ENCODE measurements around the gene HEXD. TPM values are rescaled to one million over a fixed set of nuclear protein-coding genes. Genes with fewer than 3 reads are reported as not detected.

Gene HEXD
- total RNA-seq, 1 donor from 2014 or later: 49.7 TPM

GRCh38 chr17:82389379-82389778, 28.8 kb upstream of the HEXD start:
- DNase-seq (ENCODE audit: extremely low spot score, unreplicated experiment): no peak
- no peak overlapping the region for H3K4me3 Mint-ChIP-seq
- no peak overlapping the region for H3K27ac Mint-ChIP-seq

DNA sequence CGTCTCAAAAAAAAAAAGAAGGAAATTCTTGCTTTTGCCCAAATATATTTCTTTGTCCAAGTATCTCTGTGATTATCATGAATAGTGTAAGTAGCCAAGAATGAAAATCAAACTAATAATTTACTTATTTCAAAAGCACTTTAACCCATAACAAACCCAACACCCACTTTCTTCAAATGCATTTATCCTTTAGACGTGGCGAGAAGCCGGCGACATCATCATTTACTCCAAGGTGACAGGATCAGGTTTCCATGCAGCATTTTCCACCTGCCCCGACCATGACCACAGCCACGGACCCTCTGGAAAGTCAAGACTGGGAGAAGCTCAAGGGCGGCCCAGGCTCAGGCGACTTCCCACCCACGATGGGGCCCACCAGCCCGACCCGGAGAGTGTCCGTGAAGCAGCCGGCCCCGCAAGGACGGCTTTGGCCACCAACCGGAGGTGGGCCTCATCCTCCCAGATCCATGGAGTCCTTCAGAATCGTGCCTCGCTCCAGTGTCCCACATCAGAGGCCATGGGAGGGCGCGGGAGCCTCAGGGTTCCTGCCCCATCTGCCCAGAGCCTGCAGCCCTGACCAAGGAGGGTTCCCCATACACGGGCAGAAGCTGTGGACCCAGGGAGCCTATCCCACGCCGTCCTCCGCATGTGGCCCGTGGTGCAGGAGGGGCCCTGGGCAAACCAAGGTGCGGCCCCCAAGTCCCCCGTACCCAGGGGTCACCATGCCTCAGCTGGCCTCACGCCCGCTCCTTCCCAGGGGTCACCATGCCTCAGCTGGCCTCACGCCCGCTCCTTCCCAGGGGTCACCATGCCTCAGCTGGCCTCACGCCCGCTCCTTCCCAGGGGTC, 27.9 kb upstream of the HEXD start:
- H3K9me3 Mint-ChIP-seq: no peaks in the 10 kb centered on the region
- TF ChIP-seq CTCF (conservative IDR thresholded peaks at IDR 0.05): no peak
- peaks cover 4% of the 10 kb centered on the region for H3K36me3 Mint-ChIP-seq
- H3K27me3 Mint-ChIP-seq: peaks cover 3% of the 10 kb centered on the region
- H3K27ac Mint-ChIP-seq: no peak overlapping the region
- H3K4me3 Mint-ChIP-seq: no peak overlapping the region
- peaks cover 6% of the 10 kb centered on the region for H3K4me1 Mint-ChIP-seq (ENCODE audit: unreplicated experiment)
- no peak for DNase-seq (ENCODE audit: extremely low spot score, unreplicated experiment)

More at GRCh38 chr17:82389379-82389778, 28.8 kb upstream of the HEXD start:
- Mint-ChIP-seq H3K27me3 (peaks cover 3% of the 10 kb centered on the region), H3K36me3 (peaks cover 4% of the 10 kb centered on the region), H3K9me3 (no peaks in the 10 kb centered on the region), H3K4me1 (ENCODE audit: unreplicated experiment) (peaks cover 6% of the 10 kb centered on the region)
- no peak for TF ChIP-seq CTCF (conservative IDR thresholded peaks at IDR 0.05)

DNA sequence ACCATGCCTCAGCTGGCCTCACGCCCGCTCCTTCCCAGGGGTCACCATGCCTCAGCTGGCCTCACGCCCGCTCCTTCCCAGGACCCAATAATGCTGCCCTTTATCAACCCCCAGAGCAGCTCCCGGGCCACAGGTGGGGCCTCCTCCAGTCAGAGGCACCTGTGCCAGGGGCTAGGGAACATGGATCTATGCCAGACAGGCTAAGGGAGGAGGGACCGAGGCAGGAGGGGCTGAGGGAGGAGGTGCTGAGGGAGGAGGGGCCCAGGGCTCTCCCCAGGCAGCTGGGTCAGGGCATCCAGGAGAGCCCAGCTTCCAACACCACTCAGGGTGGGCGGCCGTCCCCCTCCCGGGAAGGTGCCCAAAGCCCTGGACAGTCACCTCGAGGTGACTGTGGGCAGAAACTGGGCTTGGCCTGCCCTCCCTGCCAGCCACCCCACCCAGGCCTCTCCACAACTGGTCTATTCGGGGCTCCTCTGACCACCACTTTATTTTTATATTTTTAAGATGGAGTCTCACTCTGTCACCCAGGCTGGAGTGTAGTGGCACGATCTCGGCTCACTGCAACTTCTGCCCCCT, 27.2 kb upstream of the HEXD start:
- peaks cover 7% of the 10 kb centered on the region for H3K36me3 Mint-ChIP-seq

GRCh38 chr17:82391496-82392066, 26.6 kb upstream of the HEXD start:
- H3K27me3 Mint-ChIP-seq: peaks cover 3% of the 10 kb centered on the region
- no peaks in the 10 kb centered on the region for H3K9me3 Mint-ChIP-seq
- no peak for TF ChIP-seq CTCF (conservative IDR thresholded peaks at IDR 0.05)
- H3K27ac Mint-ChIP-seq: no peak overlapping the region
- no peak for DNase-seq (ENCODE audit: extremely low spot score, unreplicated experiment)
- peaks cover 6% of the 10 kb centered on the region for H3K4me1 Mint-ChIP-seq (ENCODE audit: unreplicated experiment)
- no peak overlapping the region for H3K4me3 Mint-ChIP-seq
- H3K36me3 Mint-ChIP-seq: peaks cover 7% of the 10 kb centered on the region

More for the DNA sequence above, 27.2 kb upstream of the HEXD start:
- no peak overlapping the region for H3K4me3 Mint-ChIP-seq
- no peak overlapping the region for H3K27ac Mint-ChIP-seq
- peaks cover 3% of the 10 kb centered on the region for H3K27me3 Mint-ChIP-seq
- DNase-seq (ENCODE audit: extremely low spot score, unreplicated experiment): no peak
- H3K9me3 Mint-ChIP-seq: no peaks in the 10 kb centered on the region
- TF ChIP-seq CTCF (conservative IDR thresholded peaks at IDR 0.05): no peak
- H3K4me1 Mint-ChIP-seq (ENCODE audit: unreplicated experiment): peaks cover 6% of the 10 kb centered on the region

GRCh38 chr17:82392209-82392920, 25.8 kb upstream of the HEXD start:
- TF ChIP-seq CTCF (conservative IDR thresholded peaks at IDR 0.05): no peak
- no peak overlapping the region for H3K4me3 Mint-ChIP-seq
- no peak overlapping the region for H3K27ac Mint-ChIP-seq
- peaks cover 3% of the 10 kb centered on the region for H3K27me3 Mint-ChIP-seq
- H3K4me1 Mint-ChIP-seq (ENCODE audit: unreplicated experiment): peaks cover 6% of the 10 kb centered on the region
- DNase-seq (ENCODE audit: extremely low spot score, unreplicated experiment): no peak
- H3K9me3 Mint-ChIP-seq: no peaks in the 10 kb centered on the region
- peaks cover 7% of the 10 kb centered on the region for H3K36me3 Mint-ChIP-seq
